VCaP (cell line): Measurements from ENCODE around the gene HNRNPA3.
"Not testable (repeated sequence)": the region's sequence is repeated elsewhere in the genome, so short reads cannot be mapped to it uniquely, and the experiment has no call there.

Experiments used
- H3K27ac ChIP-seq: fragments of 450-650 bp; 2 replicates; pipeline ENCODE4 v1.5.1; 2017
- CTCF ChIP-seq: fragments of 450-650 bp; conservative IDR thresholded peaks from 2 replicates; pipeline ENCODE4 v1.5.1; 2017; ENCODE audit warnings: mild to moderate bottlenecking, moderate library complexity

HNRNPA3 gene

GRCh38 chr2:177180269-177181000 is 32.2 kb upstream of the HNRNPA3 start:
- TF ChIP-seq CTCF, result no peak

DNA sequence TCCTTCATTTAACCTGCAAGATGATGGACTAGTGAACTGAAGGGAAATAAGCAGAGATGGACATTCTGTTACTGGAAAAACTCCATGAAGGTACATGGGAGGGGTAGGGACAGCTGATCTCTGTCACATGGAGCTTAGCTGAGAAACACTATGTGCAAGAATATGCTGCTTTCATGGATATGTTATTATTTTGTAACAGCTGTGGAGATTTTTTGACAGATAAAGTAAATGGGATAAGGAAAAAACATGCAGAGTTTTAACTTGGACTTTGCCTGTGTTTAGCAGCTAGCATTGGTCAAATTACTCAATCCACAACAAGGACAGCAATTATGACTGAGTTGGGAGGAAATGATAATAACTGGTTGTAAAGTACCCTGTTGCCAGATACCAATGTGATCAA is 28.7 kb upstream of the HNRNPA3 start:
- no peak for TF ChIP-seq CTCF
- H3K27ac ChIP-seq, result no peak overlapping the region

More at GRCh38 chr2:177180269-177181000, 32.2 kb upstream of the HNRNPA3 start:
- H3K27ac ChIP-seq, result no peak overlapping the region

- H3K27ac ChIP-seq, result no peak overlapping the region
- no peak for TF ChIP-seq CTCF
Observed at GRCh38 chr2:177184606-177185005, 28.0 kb upstream of the HNRNPA3 start.

DNA sequence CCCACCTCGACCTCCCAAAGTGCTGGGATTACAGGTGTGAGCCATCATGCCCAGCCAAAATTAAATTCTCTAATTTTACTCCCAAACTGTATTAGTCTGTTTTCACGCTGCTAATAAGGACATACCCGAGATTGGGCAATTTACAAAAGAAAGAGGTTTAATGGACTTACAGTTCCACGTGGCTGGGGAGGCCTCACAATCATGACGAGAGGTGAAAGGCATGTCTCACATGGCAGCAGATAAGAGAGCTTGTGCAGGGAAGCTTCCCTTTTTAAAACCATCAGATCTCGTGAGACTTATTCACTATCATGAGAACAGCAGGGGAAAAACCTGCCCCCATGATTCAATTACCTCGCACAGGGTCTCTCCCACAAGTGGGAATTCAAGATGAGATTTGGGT is 26.6 kb upstream of the HNRNPA3 start:
- H3K27ac ChIP-seq, result not testable (repeated sequence)

DNA sequence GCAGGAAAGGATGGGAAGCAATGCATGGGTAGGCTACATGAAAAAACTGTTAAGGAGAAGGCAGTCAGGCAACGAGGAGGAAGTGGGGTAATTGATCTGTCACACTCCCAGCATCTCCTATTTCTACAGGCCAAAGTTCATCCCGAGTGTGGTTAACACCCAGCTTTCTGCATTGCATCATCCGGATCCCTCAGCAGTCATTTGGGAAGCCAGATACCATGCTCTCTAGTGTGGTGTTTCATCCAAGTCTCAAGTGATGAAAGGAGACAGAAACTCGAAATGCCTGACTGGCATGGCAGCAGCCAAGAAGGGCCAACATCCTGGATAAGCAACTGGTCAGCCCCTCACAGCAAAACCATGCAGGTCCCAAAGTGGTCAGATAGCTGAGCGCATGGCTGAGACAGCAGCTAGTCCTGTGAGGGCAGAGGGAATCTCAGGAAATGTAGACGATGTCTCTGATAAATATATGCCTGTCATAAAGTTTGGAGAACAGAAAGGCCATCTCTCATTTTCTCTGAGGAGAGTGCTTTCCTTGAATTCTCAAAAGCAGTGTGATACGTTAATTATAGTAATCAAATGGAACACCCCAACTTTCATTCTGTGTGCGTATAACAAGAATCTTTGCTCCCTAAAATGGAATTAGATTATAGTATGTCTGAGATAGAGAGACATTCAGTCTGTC is 24.8 kb upstream of the HNRNPA3 start:
- no peak overlapping the region for H3K27ac ChIP-seq
- TF ChIP-seq CTCF, result no peak

- no peak overlapping the region for H3K27ac ChIP-seq
- no peak for TF ChIP-seq CTCF
Observed at GRCh38 chr2:177188482-177189469, 23.8 kb upstream of the HNRNPA3 start.

GRCh38 chr2:177190941-177191340 is 21.7 kb upstream of the HNRNPA3 start:
- TF ChIP-seq CTCF, result no peak
- no peak overlapping the region for H3K27ac ChIP-seq
